Activated naive CD8-positive, alpha-beta T cell treated with anti-CD3 and anti-CD28 coated beads for 36 hours (primary cell): ENCODE results near the gene MCOLN2. TPM values are rescaled to one million over a fixed set of nuclear protein-coding genes. Genes with fewer than 3 reads are reported as not detected.

Source experiments
- DNase-seq: peaks from one replicate; pipeline ENCODE4 v3.0.0; 2021
- H3K27ac Mint-ChIP-seq: one replicate; pipeline ENCODE4 v1.8.0; 2022; ENCODE audit warnings: mild to moderate bottlenecking, moderate library complexity, mixed read lengths
- H3K27me3 Mint-ChIP-seq: one replicate; pipeline ENCODE4 v1.8.0; 2022; ENCODE audit warnings: mild to moderate bottlenecking, mixed read lengths
- H3K36me3 Mint-ChIP-seq: one replicate; pipeline ENCODE4 v1.8.0; 2021; ENCODE audit warnings: mild to moderate bottlenecking, mixed read lengths
- H3K4me1 Mint-ChIP-seq: one replicate; pipeline ENCODE4 v1.8.0; 2021; ENCODE audit warnings: mixed read lengths
- H3K4me3 Mint-ChIP-seq: one replicate; pipeline ENCODE4 v1.8.0; 2022; ENCODE audit warnings: mild to moderate bottlenecking, moderate library complexity, mixed read lengths
- H3K9me3 Mint-ChIP-seq: one replicate; pipeline ENCODE4 v1.8.0; 2022; ENCODE audit warnings: mixed read lengths
- total RNA-seq, 2 experiments: library from RNA; stranded (reverse); gene quantifications; one replicate each; pipeline ENCODE4 v1.2.3, GENCODE V29; 2021

MCOLN2 gene
- total RNA-seq, 2 experiments from 2014 or later = 20.0 to 20.4 TPM

DNA sequence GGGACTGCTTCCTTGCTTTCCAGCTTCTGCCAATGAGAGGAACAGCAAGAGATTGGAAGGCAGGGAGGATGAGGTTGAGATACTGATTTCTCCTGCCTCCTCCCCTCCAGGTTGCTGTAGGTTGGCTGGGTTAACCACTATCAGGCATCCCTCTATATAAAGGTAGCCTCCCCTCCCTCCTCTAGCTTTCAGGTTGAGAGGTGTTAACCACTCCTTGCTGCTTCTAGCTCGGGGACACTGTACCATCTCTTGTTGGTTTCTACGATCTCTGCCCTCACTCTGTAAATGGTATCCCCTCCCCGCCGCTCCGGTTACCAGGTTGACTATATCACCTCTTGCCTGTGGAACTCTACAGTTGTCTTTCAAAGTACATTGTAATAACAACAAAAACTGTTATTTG is 120.6 kb downstream of the MCOLN2 start:
- Mint-ChIP-seq H3K4me1 (peaks cover 9% of the 10 kb centered on the region), H3K4me3 (no peak overlapping the region), H3K36me3 (peaks cover under 1% of the 10 kb centered on the region), H3K9me3 (no peaks in the 10 kb centered on the region), H3K27me3 (no peaks in the 10 kb centered on the region), H3K27ac (no peak overlapping the region)
- no peak for DNase-seq

Other genes with a start within 250 kb of the MCOLN2 start
- gene LPAR3, start 103.9 kb downstream of the MCOLN2 start, total RNA-seq = 1 to 10 TPM; 1.1 to 1.4 TPM
- gene MCOLN3, start 51.4 kb upstream of the MCOLN2 start, total RNA-seq = under 1 TPM; 0.21 to 0.24 TPM
- 1 to 10 TPM; 3.7 to 3.9 TPM for gene SYDE2, start 203.9 kb upstream of the MCOLN2 start, total RNA-seq